Hepatocyte (in vitro differentiated cells): ENCODE data around the gene TMC1. TPM values are rescaled to one million over a fixed set of nuclear protein-coding genes. Genes with fewer than 3 reads are reported as not detected.
"Not testable (repeated sequence)": the region's sequence is repeated elsewhere in the genome, so short reads cannot be mapped to it uniquely, and the experiment has no call there.

Experiments
- DNase-seq: peaks from one replicate; pipeline ENCODE4 v3.0.0-alpha.2; 2016; ENCODE audit warnings: low spot score
- H2AFZ ChIP-seq: fragments of 200-600 bp; sonication (generic); 2 replicates; pipeline ENCODE4 v1.6.0; 2016; ENCODE audit warnings: antibody characterized with exemption, mild to moderate bottlenecking
- H3K27ac ChIP-seq: fragments of 200-600 bp; sonication (generic); 2 replicates; pipeline ENCODE4 v1.5.1; 2016; ENCODE audit warnings: mild to moderate bottlenecking
- H3K27me3 ChIP-seq: fragments of 200-600 bp; sonication (generic); 2 replicates; pipeline ENCODE4 v1.6.1; 2016
- H3K36me3 ChIP-seq: fragments of 200-600 bp; sonication (generic); replicated peaks from 2 replicates; pipeline ENCODE4 v1.5.1; 2016; ENCODE audit warnings: low read depth; ENCODE audit not compliant: insufficient read depth
- H3K4me1 ChIP-seq: fragments of 200-600 bp; sonication (generic); 2 replicates; pipeline ENCODE4 v1.5.1; 2016; ENCODE audit warnings: mild to moderate bottlenecking, moderate library complexity; ENCODE audit not compliant: insufficient read depth
- H3K4me2 ChIP-seq: fragments of 200-600 bp; sonication (generic); 2 replicates; pipeline ENCODE4 v1.6.0; 2016
- H3K4me3 ChIP-seq: fragments of 200-600 bp; sonication (generic); 2 replicates; pipeline ENCODE4 v1.5.1; 2016; ENCODE audit warnings: mild to moderate bottlenecking
- H3K79me2 ChIP-seq: fragments of 200-600 bp; sonication (generic); 2 replicates; pipeline ENCODE4 v1.6.0; 2017; ENCODE audit warnings: mild to moderate bottlenecking
- H3K9me2 ChIP-seq: fragments of 200-600 bp; sonication (generic); replicated peaks from 2 replicates; pipeline ENCODE4 v1.6.0; 2017; ENCODE audit warnings: mild to moderate bottlenecking; ENCODE audit not compliant: insufficient read depth
- H3K9me3 ChIP-seq: fragments of 200-600 bp; sonication (generic); 2 replicates; pipeline ENCODE4 v1.5.1; 2016; ENCODE audit warnings: low read depth, mild to moderate bottlenecking
- H4K20me1 ChIP-seq: fragments of 200-600 bp; sonication (generic); 2 replicates; pipeline ENCODE4 v1.6.0; 2016; ENCODE audit warnings: mild to moderate bottlenecking; ENCODE audit not compliant: insufficient read depth, poor library complexity, severe bottlenecking
- CTCF ChIP-seq: fragments of 200-600 bp; sonication (generic); IDR thresholded peaks from 2 replicates; pipeline ENCODE4 v1.5.1; 2016; ENCODE audit warnings: antibody characterized with exemption, mild to moderate bottlenecking; ENCODE audit not compliant: poor library complexity
- EZH2 ChIP-seq: fragments of 200-600 bp; sonication (generic); IDR thresholded peaks from 2 replicates; pipeline ENCODE4 v1.6.1; 2016; ENCODE audit warnings: antibody characterized with exemption, mild to moderate bottlenecking, borderline replicate concordance
- EZH2phosphoT487 ChIP-seq: fragments of 200-600 bp; sonication (generic); IDR thresholded peaks from one replicate; pipeline ENCODE4 v1.6.1; 2018; ENCODE audit warnings: antibody characterized with exemption, mild to moderate bottlenecking, low read depth, moderate library complexity; ENCODE audit not compliant: unreplicated experiment, severe bottlenecking
- WGBS: methylation state at CpG from one replicate; pipeline ENCODE4 v1.1.6; 2016; ENCODE audit warnings: low lambda C conversion rate; ENCODE audit errors: missing lambda C conversion rate; 5-methylcytosine and 5-hydroxymethylcytosine counted together
- polyA plus RNA-seq: library from polyadenylated mRNA; unstranded; fragments of >200 nt; fragmentation: Nextera tagmentation; extraction: Ambion mirVana; gene quantifications from 2 replicates; pipeline ENCODE4 v1.2.1, GENCODE V29; 2016
- total RNA-seq: library from RNA; depleted of rRNA; stranded (reverse); fragments of >200 nt; gene quantifications from 2 replicates; pipeline ENCODE4 v1.2.3, GENCODE V29; 2014

TMC1 gene
- total and polyA plus RNA-seq, 2 experiments from 2014 or later, result 0.20 to 0.23 TPM

DNA sequence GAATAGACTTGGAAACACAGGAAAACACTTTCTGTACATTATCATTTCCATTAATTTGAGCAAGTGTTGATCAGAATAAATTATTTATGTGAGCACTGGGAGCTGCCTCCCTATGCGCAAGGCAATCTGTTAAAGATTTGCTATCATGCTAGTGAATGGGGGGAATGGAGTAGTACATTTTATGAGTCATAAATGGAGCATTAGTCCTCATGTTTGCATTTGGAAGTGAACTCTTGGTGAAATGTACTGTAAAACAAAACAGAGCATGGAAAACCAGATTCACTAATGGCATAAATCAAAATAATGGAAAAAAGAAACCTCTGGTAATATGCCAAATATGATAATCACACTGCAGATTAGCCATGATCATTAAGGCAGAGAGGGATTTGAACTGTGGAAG lies 40.5 kb upstream of the TMC1 start:
- Histone ChIP-seq H3K79me2 (no peaks in the 10 kb centered on the region), H4K20me1 (no peaks in the 10 kb centered on the region), H3K27me3 (no peaks in the 10 kb centered on the region), H3K4me3 (no peak overlapping the region), H3K9me2 (no peaks in the 10 kb centered on the region), H3K36me3 (no peaks in the 10 kb centered on the region), H2AFZ (no peak overlapping the region), H3K9me3 (no peaks in the 10 kb centered on the region), H3K4me2 (no peak overlapping the region), H3K4me1 (peaks cover 21% of the 10 kb centered on the region), H3K27ac (peak overlapping the region; percentile 59)
- TF ChIP-seq EZH2, result no peak
- no peak for TF ChIP-seq EZH2phosphoT487
- TF ChIP-seq CTCF, result no peak
- WGBS, result 44% methylated on average over 1 of the region's 1 CpG
- peak; percentile 31 for DNase-seq

DNA sequence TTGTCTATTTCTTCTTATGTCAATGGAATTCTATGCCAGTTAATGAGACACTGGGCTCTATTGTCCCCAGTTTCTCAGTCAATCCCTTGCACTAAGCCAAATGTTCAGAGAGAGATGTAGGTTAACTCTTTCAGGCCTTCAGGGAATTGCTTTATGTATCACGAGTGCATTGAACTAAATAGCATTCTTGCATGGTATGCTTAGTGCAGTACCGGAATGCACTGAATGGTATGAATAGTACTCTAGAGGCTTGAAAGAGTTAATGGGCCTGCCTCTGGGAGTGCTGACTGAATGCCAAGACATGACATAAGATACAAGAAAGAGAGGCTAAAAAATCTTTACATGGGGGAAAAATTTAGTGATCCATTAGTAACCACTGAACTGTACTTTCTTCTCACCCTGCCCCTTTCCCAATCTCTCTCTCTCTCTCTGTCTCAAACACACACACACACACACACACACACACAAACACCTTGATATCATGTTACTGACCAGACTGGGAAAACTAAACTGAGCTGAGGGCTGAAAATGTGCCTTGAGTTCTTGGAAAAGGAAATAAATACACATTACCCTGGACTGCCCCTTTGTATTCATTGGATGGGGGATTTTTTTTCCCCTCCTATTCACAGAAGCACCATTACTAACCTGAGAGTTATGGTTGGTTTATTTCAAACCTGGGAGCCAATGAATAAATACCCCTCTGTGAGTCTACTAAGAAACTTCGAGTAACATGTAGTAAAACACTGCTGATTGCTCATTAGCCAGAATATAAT lies 35.4 kb upstream of the TMC1 start:
- no peaks in the 10 kb centered on the region for H3K36me3 ChIP-seq
- H3K4me1 ChIP-seq, result no peaks in the 10 kb centered on the region
- no peaks in the 10 kb centered on the region for H3K79me2 ChIP-seq
- no peak overlapping the region for H2AFZ ChIP-seq
- WGBS, result 83% methylated on average over 3 of the region's 3 CpGs
- DNase-seq, result no peak
- H3K9me2 ChIP-seq, result no peaks in the 10 kb centered on the region
- H3K4me3 ChIP-seq, result no peak overlapping the region
- no peak overlapping the region for H3K27ac ChIP-seq
- no peak overlapping the region for H3K4me2 ChIP-seq
- no peaks in the 10 kb centered on the region for H3K9me3 ChIP-seq
- no peaks in the 10 kb centered on the region for H3K27me3 ChIP-seq
- TF ChIP-seq CTCF (no peak), EZH2 (no peak)
- no peaks in the 10 kb centered on the region for H4K20me1 ChIP-seq

DNA sequence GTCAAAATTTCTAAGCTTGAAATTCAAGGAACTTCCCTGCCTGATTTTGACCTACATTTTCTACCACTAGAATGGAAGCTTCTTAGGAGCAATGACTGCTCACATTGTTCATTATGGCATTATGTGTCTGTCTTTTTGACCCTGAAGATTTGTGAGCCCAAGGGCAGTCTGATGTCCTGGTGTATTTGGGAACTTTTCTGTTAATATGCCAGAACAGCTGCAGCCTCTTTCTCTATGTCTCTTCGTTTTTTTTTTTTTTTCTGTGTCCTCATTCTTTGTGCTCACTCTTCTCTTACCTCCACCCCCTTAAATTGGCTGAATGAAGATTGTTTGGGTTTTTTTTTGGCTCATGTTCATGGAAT lies 34.8 kb upstream of the TMC1 start:
- no peaks in the 10 kb centered on the region for H3K9me3 ChIP-seq
- H4K20me1 ChIP-seq, result no peaks in the 10 kb centered on the region
- no peaks in the 10 kb centered on the region for H3K36me3 ChIP-seq
- no peak for TF ChIP-seq EZH2phosphoT487
- no peak for TF ChIP-seq EZH2
- H3K27ac ChIP-seq, result no peak overlapping the region
- no peak overlapping the region for H2AFZ ChIP-seq
- no peaks in the 10 kb centered on the region for H3K27me3 ChIP-seq
- H3K9me2 ChIP-seq, result no peaks in the 10 kb centered on the region
- DNase-seq, result no peak
- H3K79me2 ChIP-seq, result no peaks in the 10 kb centered on the region
- no peaks in the 10 kb centered on the region for H3K4me1 ChIP-seq
- 81% methylated on average over 1 of the region's 1 CpG for WGBS
- H3K4me2 ChIP-seq, result no peak overlapping the region
- H3K4me3 ChIP-seq, result no peak overlapping the region

DNA sequence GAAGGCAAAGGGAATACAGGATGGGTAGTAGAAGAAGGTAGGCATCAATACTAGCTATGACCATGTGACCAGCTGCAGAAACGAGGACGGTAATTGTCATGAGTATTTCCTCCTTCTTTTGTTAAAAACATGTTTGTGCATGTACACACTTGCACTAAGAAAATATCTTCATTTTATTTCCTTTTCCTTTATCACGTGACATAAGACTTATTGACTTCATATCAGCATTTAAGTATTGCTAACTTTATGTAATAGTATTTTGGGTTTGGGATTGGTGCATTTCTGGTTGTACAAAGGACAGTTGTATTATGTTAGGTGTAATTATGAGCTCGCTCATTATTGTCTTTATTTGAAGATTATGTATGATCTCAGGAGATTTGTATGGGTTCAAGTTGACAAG lies 33.7 kb upstream of the TMC1 start:
- DNase-seq, H3K27ac ChIP-seq, H3K4me2 ChIP-seq, H4K20me1 ChIP-seq, H2AFZ ChIP-seq, H3K79me2 ChIP-seq, H3K27me3 ChIP-seq, H3K4me1 ChIP-seq, H3K9me3 ChIP-seq, H3K36me3 ChIP-seq, H3K9me2 ChIP-seq, H3K4me3 ChIP-seq: not testable (repeated sequence)
- 91% methylated on average over 4 of the region's 4 CpGs for WGBS
